K562 (cell line): ENCODE results near the gene CPNE1. TPM values are rescaled to one million over a fixed set of nuclear protein-coding genes. Genes with fewer than 3 reads are reported as not detected.

ENCODE experiments used
- ATAC-seq: fragments of 200-7000 bp; cut with Tn5 transposase; 3 replicates; pipeline ENCODE4 v1.9.1; 2020; ENCODE audit warnings: moderate library complexity
- BruUV-seq: library from RNA; stranded (reverse); fragments of 400-500 nt; replicated peaks from 2 replicates; lab custom pipeline; 2021; lab: Mats Ljungman, UMichigan
- CTCF ChIA-PET: fragments of 300-600 bp; formaldehyde crosslinking; extraction: SDS; loops from one replicate; lab custom pipeline; 2021; ENCODE audit warnings: low intra/inter-chr PET ratio; lab: Yijun Ruan, JAX
- POLR2A ChIA-PET: fragments of 300-600, 350-650 bp; sonication (Branson Sonifier 250); formaldehyde crosslinking; extraction: SDS; loops from one replicate; lab custom pipeline; 2021; ENCODE audit warnings: antibody characterized with exemption, inconsistent platforms; lab: Yijun Ruan, JAX
- DNase-seq, 4 experiments: peaks; one replicate each; pipeline versions ENCODE4 v3.0.0 to v3.0.0-alpha.2; 2011 to 2018; ENCODE audit warnings: low spot score in 3 of 4, mixed read lengths in 3 of 4; ENCODE audit errors: extremely low read depth in 1 of 4
- FAIRE-seq: peaks from 2 replicates; lab custom pipeline; 2011; peaks lifted over from hg19 to GRCh38; lab: Jason Lieb, UNC
- H2AFZ ChIP-seq: 2 replicates; pipeline ENCODE4 v1.6.0; 2011; ENCODE audit warnings: low read depth, low read length, control low read depth, inconsistent platforms
- H3K27ac ChIP-seq: fragments of 200-600 bp; 3 replicates; pipeline ENCODE4 v1.8.0; 2011; ENCODE audit warnings: low read depth, mild to moderate bottlenecking, control low read depth, inconsistent platforms, low read length, moderate library complexity, mixed read lengths; ENCODE audit errors: extremely low read depth
- H3K27me3 ChIP-seq, 2 experiments: fragments of 300-600 bp in 1 of 2; 2 replicates in 1 of 2; 3 replicates in 1 of 2; pipeline versions ENCODE4 v1.6.0 to v1.8.0; 2011; ENCODE audit warnings: inconsistent platforms in 2 of 2, low read length in 2 of 2, mild to moderate bottlenecking in 1 of 2, mixed read lengths in 1 of 2, moderate library complexity in 1 of 2; ENCODE audit not compliant: control insufficient read depth in 2 of 2, insufficient read depth in 2 of 2
- H3K36me3 ChIP-seq: fragments of 300-600 bp; 3 replicates; pipeline ENCODE4 v1.8.0; 2011; ENCODE audit warnings: mild to moderate bottlenecking, low read length, inconsistent platforms; ENCODE audit not compliant: control insufficient read depth, insufficient read depth
- H3K4me1 ChIP-seq, 2 experiments: fragments of 200-600 bp in 1 of 2; replicated peaks in 1 of 2; 2 replicates in 1 of 2; 3 replicates in 1 of 2; pipeline versions ENCODE4 v1.5.1 to v1.8.0; 2011; ENCODE audit warnings: inconsistent platforms in 2 of 2, low read length in 2 of 2, mild to moderate bottlenecking in 1 of 2, mixed read lengths in 1 of 2, moderate library complexity in 1 of 2; ENCODE audit not compliant: control insufficient read depth in 2 of 2, insufficient read depth in 2 of 2
- H3K4me2 ChIP-seq: 2 replicates; pipeline ENCODE4 v1.6.1; 2011; ENCODE audit warnings: low read length, control low read depth, inconsistent platforms, mixed read lengths; ENCODE audit not compliant: insufficient read depth
- H3K4me3 ChIP-seq: fragments of 200-600 bp; sonication (generic), shearing (Covaris generic); 2 replicates; pipeline ENCODE4 v1.5.1; 2016; ENCODE audit warnings: control low read depth, inconsistent platforms
- H3K79me2 ChIP-seq: fragments of 200-600 bp; 3 replicates; pipeline ENCODE4 v1.8.0; 2011; ENCODE audit warnings: low read length, inconsistent platforms; ENCODE audit not compliant: control insufficient read depth, insufficient read depth
- H3K9ac ChIP-seq, 2 experiments: 2 replicates each; pipeline versions ENCODE4 v1.6.0 to v1.6.1; 2011; ENCODE audit warnings: low read depth in 2 of 2, low read length in 2 of 2, control low read depth in 1 of 2, inconsistent platforms in 1 of 2, mild to moderate bottlenecking in 1 of 2, mixed read lengths in 1 of 2; ENCODE audit not compliant: insufficient read depth in 1 of 2
- H3K9me1 ChIP-seq: one replicate; pipeline ENCODE4 v1.6.0; 2011; ENCODE audit warnings: inconsistent platforms, mild to moderate bottlenecking, low read length, moderate library complexity; ENCODE audit not compliant: control insufficient read depth, insufficient read depth
- H3K9me3 ChIP-seq: replicated peaks from 2 replicates; pipeline ENCODE4 v1.5.1; 2011; ENCODE audit warnings: low read depth, low read length, inconsistent platforms; ENCODE audit not compliant: control insufficient read depth, insufficient read depth
- H4K20me1 ChIP-seq: replicated peaks from 2 replicates; pipeline ENCODE4 v1.6.1; 2011; ENCODE audit warnings: low read length, inconsistent platforms, mixed read lengths; ENCODE audit not compliant: control insufficient read depth, insufficient read depth
- CGGBP1 ChIP-seq: fragments of 250-450 bp; sonication (Bioruptor Pico); IDR thresholded peaks from 2 replicates; pipeline ENCODE4 v1.9.0; 2021; ENCODE audit warnings: mild to moderate bottlenecking
- EGR1 ChIP-seq: fragments of 450-650 bp; conservative IDR thresholded peaks from 2 replicates; pipeline ENCODE4 v1.6.1; 2017; ENCODE audit warnings: mild to moderate bottlenecking
- FOXA3 ChIP-seq, 2 experiments: fragments of 450-650 bp in 1 of 2; sonication (generic) in 1 of 2; formaldehyde crosslinking; IDR thresholded peaks in 1 of 2; conservative IDR thresholded peaks in 1 of 2; 2 replicates each; pipeline versions ENCODE4 v1.4.0 to v1.8.0; 2020 to 2022; ENCODE audit warnings: mild to moderate bottlenecking in 2 of 2, missing genetic modification reagents in 1 of 2
- NFIC ChIP-seq: fragments of 450-650 bp; IDR thresholded peaks from 2 replicates; pipeline ENCODE4 v1.6.1; 2017; ENCODE audit warnings: mild to moderate bottlenecking, inconsistent platforms
- NR2F6 ChIP-seq: fragments of 450-650 bp; formaldehyde crosslinking; IDR thresholded peaks from 2 replicates; pipeline ENCODE4 v1.4.0; 2020; ENCODE audit warnings: mild to moderate bottlenecking
- ZNF146 ChIP-seq: IDR thresholded peaks from one replicate; pipeline ENCODE4 v1.6.1; 2018; ENCODE audit warnings: missing compliant biosample characterization; ENCODE audit not compliant: unreplicated experiment
- WGBS: fragments of 100-300 bp; shearing (Covaris generic); methylation state at CpG from one replicate; pipeline ENCODE4 v1.1.6; 2016; ENCODE audit warnings: low coverage, mixed read lengths; ENCODE audit not compliant: insufficient coverage; ENCODE audit errors: missing lambda C conversion rate; 5-methylcytosine and 5-hydroxymethylcytosine counted together
- in situ Hi-C: fragments of 300-500 bp; cut with MboI; formaldehyde crosslinking; loops from 4 replicates; pipeline ENCODE4 v1.15.0; 2018; ENCODE audit warnings: inconsistent platforms, mixed read lengths
- intact Hi-C: fragments of 100-400 bp; cut with micrococcal nuclease; formaldehyde crosslinking; loops from 2 replicates; pipeline ENCODE4 v1.14.2; 2022
- polyA plus RNA-seq, 8 experiments: library from polyadenylated mRNA; depleted of rRNA in 4 of 8; stranded (reverse) in 5 of 8; unstranded in 3 of 8; fragments of >200 nt; fragmentation: Nextera tagmentation in 2 of 8; fragmentation: Illumina TruSeq in 1 of 8; extraction: Ambion mirVana in 2 of 8; extraction: Trizol in 1 of 8; gene quantifications; 2 replicates each; pipeline versions ENCODE4 v1.2.1 to v1.2.3, GENCODE V29; 2011 to 2014; ENCODE audit warnings: inconsistent platforms in 1 of 8, missing spikeins in 1 of 8
- total RNA-seq, 7 experiments: library from RNA; depleted of rRNA in 6 of 7; stranded (reverse); fragments of >200 nt in 6 of 7; fragmentation: Illumina TruSeq in 2 of 7; extraction: Trizol in 2 of 7; gene quantifications; 2 replicates each; pipeline versions ENCODE4 v1.2.1 to v1.2.3, GENCODE V29; 2011 to 2021; ENCODE audit warnings: low replicate concordance in 1 of 7

CPNE1 gene
- total and polyA plus RNA-seq, 9 of the 15 experiments (the other 6 are each of a cell fraction or from before 2014, with no cell fraction given), result 42.1 to 102 (median 56.0) TPM

GRCh38 chr20:35607003-35607735, 57.5 kb downstream of the CPNE1 start:
- H3K36me3 ChIP-seq, result no peaks in the 10 kb centered on the region
- H3K27me3 ChIP-seq, result no peaks in the 10 kb centered on the region
- no peak overlapping the region for H3K27ac ChIP-seq
- H4K20me1 ChIP-seq, result no peaks in the 10 kb centered on the region
- no peak; the same call in 2 of the 3 replicates for ATAC-seq
- no TSS peak for BruUV-seq
- H3K9me1 ChIP-seq, result no peaks in the 10 kb centered on the region
- no peak overlapping the region for H3K4me2 ChIP-seq
- peak overlapping the region; percentile 63; the same call in 1 of the 2 replicates for H2AFZ ChIP-seq
- no peak overlapping the region for H3K9ac ChIP-seq
- no peaks in the 10 kb centered on the region for H3K79me2 ChIP-seq
- no peaks in the 10 kb centered on the region for H3K9me3 ChIP-seq
- TF ChIP-seq EGR1 (peak; percentile 30; the same call in 1 of the 2 replicates), FOXA3 (CRISPR knock-in tag; conservative IDR thresholded peaks at IDR 0.05 in 1 of 2, IDR thresholded peaks at IDR 0.05 in 1 of 2) (no peak), NFIC (peak; percentile 63), NR2F6 (no peak), CGGBP1 (no peak), ZNF146 (no peak)
- TF ChIP-seq, all 486 proteins: peak for 2
- ChIA-PET POLR2A (interaction anchor here (0.7 to 1.0 kb wide), 2 partner anchors 8 to 10 kb away, joined by 3 read pairs; partner anchors contain the start of gene SPAG4), CTCF (no interaction called here)
- in situ Hi-C loops, result no loop called here
- intact Hi-C loops, result no loop called here
- H3K4me3 ChIP-seq, result no peak overlapping the region
- no peak for FAIRE-seq
- 56% methylated on average over 13 of the region's 14 CpGs for WGBS
- H3K4me1 ChIP-seq, result peaks cover 15 to 24% of the 10 kb centered on the region in 2 experiments; a peak in 4 of 5 replicates
- DNase-seq, result no peak
